NB4 (cell line): Measurements from ENCODE around the gene TSEN54.

Experiments
- CTCF ChIP-seq: IDR thresholded peaks from one replicate; pipeline ENCODE4 v1.5.1; 2012; ENCODE audit warnings: low read depth, low read length
- MAX ChIP-seq: IDR thresholded peaks from 2 replicates; pipeline ENCODE4 v1.6.1; 2011; ENCODE audit warnings: low read depth, low read length
- MYC ChIP-seq: IDR thresholded peaks from 2 replicates; pipeline ENCODE4 v1.6.1; 2011; ENCODE audit warnings: low read depth, low read length
- POLR2A ChIP-seq: IDR thresholded peaks from 2 replicates; pipeline ENCODE4 v1.6.1; 2011; ENCODE audit warnings: mild to moderate bottlenecking; ENCODE audit not compliant: insufficient read length; ENCODE audit errors: extremely low read depth

DNA sequence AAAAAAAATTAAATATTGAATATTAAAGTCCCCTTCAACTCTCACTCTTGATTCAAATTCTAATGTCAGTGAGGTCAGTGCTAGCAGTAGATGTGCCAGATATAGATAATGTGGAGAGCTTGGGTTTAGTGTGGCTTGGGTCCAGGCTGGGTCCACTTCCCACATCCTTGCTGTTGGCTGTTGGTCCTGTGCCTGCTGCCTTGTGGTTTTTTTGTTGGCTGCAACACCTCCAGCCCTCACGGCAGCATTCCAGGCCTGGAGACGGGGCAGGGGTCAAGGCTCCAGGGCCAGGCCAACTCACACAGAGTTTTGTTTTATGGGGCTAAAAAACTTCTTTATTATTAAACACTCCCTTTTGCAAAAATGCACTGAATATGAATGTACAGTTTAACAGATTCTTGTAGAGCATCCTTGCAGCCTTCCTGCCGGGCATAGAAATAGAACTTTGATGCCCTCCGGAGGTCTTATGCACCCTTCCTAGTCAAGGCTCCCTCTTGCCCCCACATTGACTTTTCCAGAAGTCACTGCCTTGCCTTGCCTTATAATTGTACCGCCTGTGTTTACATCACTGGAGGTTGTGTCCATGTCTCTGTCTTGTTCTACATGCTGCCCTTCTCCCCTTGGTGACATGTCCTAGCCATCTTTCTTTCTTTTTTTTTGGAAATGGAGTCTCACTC lies 45.7 kb downstream of the TSEN54 start:
- TF ChIP-seq CTCF: no peak
- no peak for TF ChIP-seq MAX
- TF ChIP-seq POLR2A: no peak
- TF ChIP-seq MYC: no peak
